K562 (cell line): ENCODE measurements around the gene DEDD2. TPM values are rescaled to one million over a fixed set of nuclear protein-coding genes. Genes with fewer than 3 reads are reported as not detected.

Experiments used
- ETV1 ChIP-seq: fragments of 450-650 bp; conservative IDR thresholded peaks from 2 replicates; pipeline ENCODE4 v1.6.1; 2016; ENCODE audit warnings: missing genetic modification characterization, control low read depth, low read depth, missing compliant biosample characterization
- GTF2E2 ChIP-seq: fragments of 200-800 bp; sonication (Bioruptor generic); IDR thresholded peaks from 2 replicates; pipeline ENCODE4 v1.6.1; 2016; ENCODE audit warnings: missing genetic modification characterization, missing compliant biosample characterization
- HDGF ChIP-seq: fragments of 450-650 bp; IDR thresholded peaks from 2 replicates; pipeline ENCODE4 v1.6.1; 2016
- KLF1 ChIP-seq: fragments of 450-650 bp; IDR thresholded peaks from 2 replicates; pipeline ENCODE4 v1.6.1; 2016; ENCODE audit warnings: missing genetic modification characterization, missing compliant biosample characterization
- MAFG ChIP-seq: fragments of 450-650 bp; conservative IDR thresholded peaks from 2 replicates; pipeline ENCODE4 v1.6.1; 2016; ENCODE audit warnings: missing genetic modification characterization, missing compliant biosample characterization
- MAZ ChIP-seq, 2 experiments: fragments of 450-650 bp in 1 of 2; sonication (generic) in 1 of 2; formaldehyde crosslinking; IDR thresholded peaks in 1 of 2; conservative IDR thresholded peaks in 1 of 2; 2 replicates each; pipeline versions ENCODE4 v1.4.0 to v1.5.0; 2020; ENCODE audit warnings: mild to moderate bottlenecking in 1 of 2, missing genetic modification reagents in 1 of 2
- MCM2 ChIP-seq: fragments of 450-650 bp; IDR thresholded peaks from 2 replicates; pipeline ENCODE4 v1.6.1; 2017; ENCODE audit warnings: low read depth, mild to moderate bottlenecking
- MTA3 ChIP-seq: fragments of 450-650 bp; formaldehyde crosslinking; IDR thresholded peaks from 2 replicates; pipeline ENCODE4 v1.6.1; 2017; ENCODE audit warnings: mild to moderate bottlenecking, borderline replicate concordance
- PHB ChIP-seq: fragments of 250-450 bp; sonication (Bioruptor Pico); IDR thresholded peaks from 2 replicates; pipeline ENCODE4 v1.5.0; 2021
- POLR2AphosphoS2 ChIP-seq: IDR thresholded peaks from 2 replicates; pipeline ENCODE4 v1.6.1; 2012; ENCODE audit warnings: low read length, improper control_type of control experiment
- RFX1 ChIP-seq: fragments of 450-650 bp; IDR thresholded peaks from 2 replicates; pipeline ENCODE4 v1.6.1; 2016; ENCODE audit warnings: mild to moderate bottlenecking, moderate library complexity
- RNF219 ChIP-seq: fragments of 250-450 bp; sonication (Bioruptor Pico); IDR thresholded peaks from 2 replicates; pipeline ENCODE4 v1.5.0; 2022; ENCODE audit warnings: mild to moderate bottlenecking
- SAP30 ChIP-seq: fragments of 200-600 bp; sonication (generic); IDR thresholded peaks from 2 replicates; pipeline ENCODE4 v1.6.1; 2012; ENCODE audit warnings: borderline replicate concordance, low read depth, mild to moderate bottlenecking, moderate library complexity, low read length, control low read depth, inconsistent platforms; ENCODE audit not compliant: insufficient read depth, poor library complexity, severe bottlenecking
- SMARCC2 ChIP-seq: fragments of 450-650 bp; IDR thresholded peaks from 2 replicates; pipeline ENCODE4 v1.6.1; 2017; ENCODE audit warnings: antibody characterized with exemption, moderate library complexity, mild to moderate bottlenecking, low read depth
- SMC3 ChIP-seq: conservative IDR thresholded peaks from 2 replicates; pipeline ENCODE4 v1.6.1; 2011; ENCODE audit warnings: low read depth, low read length, improper control_type of control experiment; ENCODE audit not compliant: insufficient read depth
- UBTF ChIP-seq, 2 experiments: IDR thresholded peaks; 2 replicates each; pipeline ENCODE4 v1.6.1; 2012; ENCODE audit warnings: improper control_type of control experiment in 2 of 2, low read depth in 2 of 2, low read length in 2 of 2, borderline replicate concordance in 1 of 2
- ZNF561 ChIP-seq: fragments of 450-650 bp; formaldehyde crosslinking; conservative IDR thresholded peaks from 2 replicates; pipeline ENCODE4 v1.4.0; 2020; ENCODE audit warnings: mild to moderate bottlenecking, moderate library complexity
- ZNF695 ChIP-seq: fragments of 450-650 bp; formaldehyde crosslinking; IDR thresholded peaks from 2 replicates; pipeline ENCODE4 v1.4.0; 2020; ENCODE audit warnings: mild to moderate bottlenecking, moderate library complexity
- ZNF766 ChIP-seq: fragments of 200-800 bp; sonication (Bioruptor generic); conservative IDR thresholded peaks from 2 replicates; pipeline ENCODE4 v1.6.1; 2016; ENCODE audit warnings: missing genetic modification characterization, missing compliant biosample characterization
- ZNF780A ChIP-seq: fragments of 250-450 bp; sonication (Bioruptor Pico); IDR thresholded peaks from 2 replicates; pipeline ENCODE4 v1.5.0; 2021; ENCODE audit warnings: mild to moderate bottlenecking
- ZNF785 ChIP-seq: fragments of 250-450 bp; sonication (Bioruptor Pico); IDR thresholded peaks from 2 replicates; pipeline ENCODE4 v1.4.0; 2020; ENCODE audit warnings: mild to moderate bottlenecking
- polyA plus RNA-seq, 8 experiments: library from polyadenylated mRNA; depleted of rRNA in 4 of 8; stranded (reverse) in 5 of 8; unstranded in 3 of 8; fragments of >200 nt; fragmentation: Nextera tagmentation in 2 of 8; fragmentation: Illumina TruSeq in 1 of 8; extraction: Ambion mirVana in 2 of 8; extraction: Trizol in 1 of 8; gene quantifications; 2 replicates each; pipeline versions ENCODE4 v1.2.1 to v1.2.3, GENCODE V29; 2011 to 2014; ENCODE audit warnings: inconsistent platforms in 1 of 8, missing spikeins in 1 of 8
- total RNA-seq, 7 experiments: library from RNA; depleted of rRNA in 6 of 7; stranded (reverse); fragments of >200 nt in 6 of 7; fragmentation: Illumina TruSeq in 2 of 7; extraction: Trizol in 2 of 7; gene quantifications; 2 replicates each; pipeline versions ENCODE4 v1.2.1 to v1.2.3, GENCODE V29; 2011 to 2021; ENCODE audit warnings: low replicate concordance in 1 of 7
- TF ChIP-seq, protein P1 (sequence below), 2 experiments: fragments of 450-650 bp in 1 of 2; sonication (generic) in 1 of 2; formaldehyde crosslinking in 1 of 2; IDR thresholded peaks in 1 of 2; conservative IDR thresholded peaks in 1 of 2; 2 replicates each; pipeline versions ENCODE4 v1.6.1 to v1.8.1; 2016 to 2023; ENCODE audit warnings: mild to moderate bottlenecking in 2 of 2, moderate library complexity in 2 of 2, inconsistent platforms in 1 of 2, missing genetic modification reagents in 1 of 2

Gene DEDD2
- total and polyA plus RNA-seq, 9 of the 15 experiments (the other 6 are each of a cell fraction or from before 2014, with no cell fraction given), result 4.3 to 43.0 (median 29.2) TPM

- TF ChIP-seq UBTF (IDR thresholded peaks at IDR 0.05; ENCODE audit: borderline replicate concordance in 1 of 2, low read depth in 2 of 2, low read length in 2 of 2), result no peak
- TF ChIP-seq MAZ (CRISPR knock-in tag; conservative IDR thresholded peaks at IDR 0.05 in 1 of 2, IDR thresholded peaks at IDR 0.05 in 1 of 2), result peak; percentile 87 to 98
- no peak for TF ChIP-seq ZNF785 (CRISPR knock-in tag)
- peak; percentile 77 for TF ChIP-seq RFX1
- no peak for TF ChIP-seq SAP30
- peak; percentile 84; the same call in 1 of the 2 replicates for TF ChIP-seq POLR2AphosphoS2
- TF ChIP-seq KLF1 (tag), result no peak
- TF ChIP-seq, protein P1, sequence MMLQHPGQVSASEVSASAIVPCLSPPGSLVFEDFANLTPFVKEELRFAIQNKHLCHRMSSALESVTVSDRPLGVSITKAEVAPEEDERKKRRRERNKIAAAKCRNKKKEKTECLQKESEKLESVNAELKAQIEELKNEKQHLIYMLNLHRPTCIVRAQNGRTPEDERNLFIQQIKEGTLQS (IDR thresholded peaks at IDR 0.05), result peak; percentile 41
- TF ChIP-seq, protein P1 (CRISPR knock-in tag; conservative IDR thresholded peaks at IDR 0.05), result no peak
- peak; percentile 42 for TF ChIP-seq SMC3
- TF ChIP-seq ZNF695 (CRISPR knock-in tag), result no peak
- no peak for TF ChIP-seq ZNF561
- no peak for TF ChIP-seq ETV1 (tag)
- TF ChIP-seq MAFG (tag), result no peak
- 0 out of 2 replicates have a peak, but pooled peaks have one; percentile 31 for TF ChIP-seq HDGF
- TF ChIP-seq PHB (CRISPR knock-in tag), result no peak
- TF ChIP-seq GTF2E2 (tag), result no peak
- TF ChIP-seq MTA3, result 0 out of 2 replicates have a peak, but pooled peaks have one; percentile 36
- TF ChIP-seq SMARCC2, result no peak
- no peak for TF ChIP-seq ZNF780A (CRISPR knock-in tag)
- TF ChIP-seq MCM2, result no peak
- no peak for TF ChIP-seq ZNF766 (CRISPR knock-in tag)
- TF ChIP-seq RNF219 (CRISPR knock-in tag), result no peak
Observed at GRCh38 chr19:42246143-42246921, 28.9 kb upstream of the DEDD2 start (continued).
